Astrocyte (in vitro differentiated cells and primary cell): Measurements from ENCODE around the gene PRDM8. TPM values are rescaled to one million over a fixed set of nuclear protein-coding genes. Genes with fewer than 3 reads are reported as not detected.

Experiments
- DNase-seq: peaks from one replicate; pipeline ENCODE4 v3.0.0-alpha.2; 2010; ENCODE audit warnings: low read depth
- FAIRE-seq: peaks from 2 replicates; lab custom pipeline; 2011; peaks lifted over from hg19 to GRCh38; lab: Jason Lieb, UNC
- H2AFZ ChIP-seq: 2 replicates; pipeline ENCODE4 v1.6.0; 2012; ENCODE audit warnings: low read depth, low read length, inconsistent platforms
- H3K27ac ChIP-seq: 2 replicates; pipeline ENCODE4 v1.5.1; 2011; ENCODE audit warnings: low read depth, low read length, inconsistent platforms
- H3K27me3 ChIP-seq: 2 replicates; pipeline ENCODE4 v1.6.0; 2011; ENCODE audit warnings: low read length, inconsistent platforms; ENCODE audit not compliant: insufficient read depth
- H3K36me3 ChIP-seq: 2 replicates; pipeline ENCODE4 v1.5.1; 2011; ENCODE audit warnings: low read length, inconsistent platforms; ENCODE audit not compliant: insufficient read depth
- H3K4me1 ChIP-seq: 2 replicates; pipeline ENCODE4 v1.5.1; 2011; ENCODE audit warnings: low read length, inconsistent platforms; ENCODE audit not compliant: insufficient read depth
- H3K4me2 ChIP-seq: 2 replicates; pipeline ENCODE4 v1.6.0; 2012; ENCODE audit warnings: low read length, inconsistent platforms
- H3K4me3 ChIP-seq: 2 replicates; pipeline ENCODE4 v1.5.1; 2011; ENCODE audit warnings: low read depth, mild to moderate bottlenecking, low read length, inconsistent platforms; ENCODE audit not compliant: insufficient read depth
- H3K79me2 ChIP-seq: 2 replicates; pipeline ENCODE4 v1.6.0; 2012; ENCODE audit warnings: mild to moderate bottlenecking, low read length, inconsistent platforms; ENCODE audit not compliant: insufficient read depth
- H3K9ac ChIP-seq: 2 replicates; pipeline ENCODE4 v1.6.0; 2012; ENCODE audit warnings: mild to moderate bottlenecking, low read length, inconsistent platforms
- H3K9me3 ChIP-seq: 2 replicates; pipeline ENCODE4 v1.5.1; 2012; ENCODE audit warnings: low read depth, mild to moderate bottlenecking, low read length, inconsistent platforms; ENCODE audit not compliant: insufficient read depth
- H4K20me1 ChIP-seq: 2 replicates; pipeline ENCODE4 v1.6.0; 2012; ENCODE audit warnings: low read length, inconsistent platforms; ENCODE audit not compliant: insufficient read depth
- H3K27ac Mint-ChIP-seq: one replicate; pipeline ENCODE4 v1.8.0; 2021; ENCODE audit warnings: mild to moderate bottlenecking, mixed read lengths; ENCODE audit not compliant: unreplicated experiment
- H3K27me3 Mint-ChIP-seq: one replicate; pipeline ENCODE4 v1.8.0; 2021; ENCODE audit warnings: low read depth, mixed read lengths; ENCODE audit not compliant: unreplicated experiment
- H3K36me3 Mint-ChIP-seq: one replicate; pipeline ENCODE4 v1.8.0; 2021; ENCODE audit warnings: low read depth, mixed read lengths; ENCODE audit not compliant: unreplicated experiment
- H3K4me1 Mint-ChIP-seq: one replicate; pipeline ENCODE4 v1.8.0; 2021; ENCODE audit warnings: low read depth, mixed read lengths; ENCODE audit not compliant: unreplicated experiment
- H3K4me3 Mint-ChIP-seq: one replicate; pipeline ENCODE4 v1.8.0; 2021; ENCODE audit warnings: mild to moderate bottlenecking, moderate library complexity, mixed read lengths; ENCODE audit not compliant: unreplicated experiment
- H3K9me3 Mint-ChIP-seq: one replicate; pipeline ENCODE4 v1.8.0; 2021; ENCODE audit warnings: mild to moderate bottlenecking, mixed read lengths; ENCODE audit not compliant: unreplicated experiment
- EZH2 ChIP-seq: IDR thresholded peaks from 2 replicates; pipeline ENCODE4 v1.6.1; 2012; ENCODE audit warnings: mild to moderate bottlenecking, low read length, inconsistent platforms; ENCODE audit not compliant: insufficient read depth
- total RNA-seq: library from RNA; stranded (reverse); gene quantifications from 2 replicates; pipeline ENCODE4 v1.2.1, GENCODE V29; 2021
- TF ChIP-seq, protein P1 (sequence below): IDR thresholded peaks from 2 replicates; pipeline ENCODE4 v1.5.1; 2011; ENCODE audit warnings: low read depth, mild to moderate bottlenecking, inconsistent platforms, low read length, moderate library complexity; ENCODE audit not compliant: insufficient read depth

PRDM8 gene
- total RNA-seq, 1 donor from 2014 or later = 0.25 TPM

DNA sequence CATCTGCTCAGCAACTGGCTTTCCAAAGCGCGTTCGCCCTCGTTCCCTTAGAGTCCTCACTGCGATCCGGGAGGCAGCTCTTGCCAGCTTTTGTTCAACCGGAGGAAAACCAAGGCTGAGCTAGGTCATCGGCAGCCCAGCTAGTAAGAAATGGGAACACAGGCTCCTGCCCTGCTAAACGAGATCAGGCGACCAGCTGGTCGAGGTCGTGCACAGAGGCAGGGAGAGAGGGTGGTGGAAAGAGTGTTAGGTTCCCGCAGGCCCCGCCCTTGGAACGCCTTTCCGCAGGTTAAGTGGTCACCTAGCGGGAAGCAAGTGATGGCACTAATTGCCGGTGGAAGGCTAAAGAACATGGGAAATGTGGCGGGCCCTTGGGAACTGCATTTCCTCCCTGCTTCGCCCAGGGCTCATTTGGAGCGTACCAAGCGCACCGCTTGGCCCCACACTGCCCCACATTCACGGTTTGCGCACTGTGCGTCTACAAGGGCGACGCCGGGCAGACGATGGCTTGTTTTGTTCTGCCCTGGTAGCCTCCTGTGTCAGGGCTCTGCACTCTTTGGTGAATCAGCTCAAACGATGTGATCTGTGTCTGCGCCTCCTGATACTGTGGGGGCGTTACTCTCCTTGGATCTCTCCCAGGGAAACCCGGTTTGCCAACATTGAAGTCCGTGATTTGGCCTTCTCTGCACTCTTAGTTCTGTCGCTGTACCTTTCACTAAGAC lies 7.2 kb upstream of the PRDM8 start:
- Histone ChIP-seq H3K9ac (no peak overlapping the region), H3K79me2 (no peaks in the 10 kb centered on the region), H4K20me1 (peaks cover 4% of the 10 kb centered on the region), H3K27me3 (peaks cover 59% of the 10 kb centered on the region), H3K4me1 (peaks cover 12% of the 10 kb centered on the region), H3K9me3 (no peaks in the 10 kb centered on the region), H3K27ac (no peak overlapping the region), H3K36me3 (no peaks in the 10 kb centered on the region), H3K4me3 (peak overlapping the region; percentile 25), H3K4me2 (peak overlapping the region; percentile 53), H2AFZ (peak overlapping the region; percentile 43)
- H3K27me3 Mint-ChIP-seq = peaks cover 100% of the 10 kb centered on the region
- no peak for FAIRE-seq
- peaks cover 3% of the 10 kb centered on the region for H3K4me1 Mint-ChIP-seq
- no peak for TF ChIP-seq EZH2
- TF ChIP-seq, protein P1, sequence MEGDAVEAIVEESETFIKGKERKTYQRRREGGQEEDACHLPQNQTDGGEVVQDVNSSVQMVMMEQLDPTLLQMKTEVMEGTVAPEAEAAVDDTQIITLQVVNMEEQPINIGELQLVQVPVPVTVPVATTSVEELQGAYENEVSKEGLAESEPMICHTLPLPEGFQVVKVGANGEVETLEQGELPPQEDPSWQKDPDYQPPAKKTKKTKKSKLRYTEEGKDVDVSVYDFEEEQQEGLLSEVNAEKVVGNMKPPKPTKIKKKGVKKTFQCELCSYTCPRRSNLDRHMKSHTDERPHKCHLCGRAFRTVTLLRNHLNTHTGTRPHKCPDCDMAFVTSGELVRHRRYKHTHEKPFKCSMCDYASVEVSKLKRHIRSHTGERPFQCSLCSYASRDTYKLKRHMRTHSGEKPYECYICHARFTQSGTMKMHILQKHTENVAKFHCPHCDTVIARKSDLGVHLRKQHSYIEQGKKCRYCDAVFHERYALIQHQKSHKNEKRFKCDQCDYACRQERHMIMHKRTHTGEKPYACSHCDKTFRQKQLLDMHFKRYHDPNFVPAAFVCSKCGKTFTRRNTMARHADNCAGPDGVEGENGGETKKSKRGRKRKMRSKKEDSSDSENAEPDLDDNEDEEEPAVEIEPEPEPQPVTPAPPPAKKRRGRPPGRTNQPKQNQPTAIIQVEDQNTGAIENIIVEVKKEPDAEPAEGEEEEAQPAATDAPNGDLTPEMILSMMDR = no peak
- peaks cover 12% of the 10 kb centered on the region for H3K9me3 Mint-ChIP-seq
- no peak overlapping the region for H3K27ac Mint-ChIP-seq
- H3K36me3 Mint-ChIP-seq = no peaks in the 10 kb centered on the region
- H3K4me3 Mint-ChIP-seq = no peak overlapping the region
- DNase-seq = no peak

- Histone ChIP-seq H3K27ac (no peak overlapping the region), H3K9me3 (no peaks in the 10 kb centered on the region), H3K4me1 (peaks cover 14% of the 10 kb centered on the region), H3K27me3 (peaks cover 51% of the 10 kb centered on the region), H3K4me3 (no peak overlapping the region), H4K20me1 (peaks cover 4% of the 10 kb centered on the region), H2AFZ (no peak overlapping the region), H3K4me2 (no peak overlapping the region), H3K79me2 (no peaks in the 10 kb centered on the region), H3K36me3 (no peaks in the 10 kb centered on the region), H3K9ac (no peak overlapping the region)
- no peak for DNase-seq
- Mint-ChIP-seq H3K27ac (no peak overlapping the region), H3K36me3 (no peaks in the 10 kb centered on the region), H3K4me1 (peaks cover 2% of the 10 kb centered on the region), H3K27me3 (peaks cover 100% of the 10 kb centered on the region), H3K9me3 (peaks cover 7% of the 10 kb centered on the region), H3K4me3 (no peak overlapping the region)
- TF ChIP-seq, protein P1 = no peak
- no peak for TF ChIP-seq EZH2
- peak; percentile 45 for FAIRE-seq
These were observed 4.9 kb upstream of the PRDM8 start for GRCh38 chr4:80192252-80192866.

DNA sequence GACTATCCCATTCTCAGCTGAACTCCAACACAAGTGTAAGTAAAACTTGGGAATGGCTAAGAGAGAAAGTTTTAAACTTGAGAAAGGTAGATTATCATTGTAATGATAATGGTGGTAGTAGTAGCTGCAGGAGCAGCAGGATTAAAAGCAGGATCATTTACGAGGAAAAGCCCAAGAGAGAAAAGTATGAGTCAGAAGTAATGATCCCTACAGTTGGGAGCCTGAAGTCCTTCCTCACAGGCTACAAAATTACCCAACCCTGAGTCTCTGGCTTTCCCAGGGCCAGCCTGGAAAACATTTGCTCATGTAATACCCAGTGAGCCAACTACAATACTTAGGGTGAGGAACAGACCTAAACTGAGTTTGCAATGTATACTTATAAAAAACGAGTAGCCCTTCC lies 4.4 kb upstream of the PRDM8 start:
- FAIRE-seq (no peak), DNase-seq (peak; percentile 56)
- no peak overlapping the region for H3K4me2 ChIP-seq
- Mint-ChIP-seq H3K36me3 (no peaks in the 10 kb centered on the region), H3K4me3 (no peak overlapping the region), H3K27me3 (peaks cover 100% of the 10 kb centered on the region), H3K9me3 (peaks cover 7% of the 10 kb centered on the region), H3K4me1 (peaks cover 2% of the 10 kb centered on the region), H3K27ac (no peak overlapping the region)
- peaks cover 14% of the 10 kb centered on the region for H3K4me1 ChIP-seq
- TF ChIP-seq, protein P1 = no peak
- no peak for TF ChIP-seq EZH2
- H3K36me3 ChIP-seq = no peaks in the 10 kb centered on the region
- no peaks in the 10 kb centered on the region for H3K79me2 ChIP-seq
- H4K20me1 ChIP-seq = peaks cover 4% of the 10 kb centered on the region
- H3K27me3 ChIP-seq = peaks cover 47% of the 10 kb centered on the region
- no peak overlapping the region for H2AFZ ChIP-seq
- no peak overlapping the region for H3K27ac ChIP-seq
- no peak overlapping the region for H3K4me3 ChIP-seq
- no peaks in the 10 kb centered on the region for H3K9me3 ChIP-seq
- no peak overlapping the region for H3K9ac ChIP-seq
